Middle frontal gyrus (tissue), 1 donor: ENCODE measurements around the gene SPEG.
"Not testable (repeated sequence)": the region's sequence is repeated elsewhere in the genome, so short reads cannot be mapped to it uniquely, and the experiment has no call there.

Source experiments
- DNase-seq: peaks from one replicate; pipeline ENCODE4 v3.0.0-alpha.2; 2015; ENCODE audit warnings: low spot score; ENCODE audit errors: extremely low spot score

The SPEG gene

DNA sequence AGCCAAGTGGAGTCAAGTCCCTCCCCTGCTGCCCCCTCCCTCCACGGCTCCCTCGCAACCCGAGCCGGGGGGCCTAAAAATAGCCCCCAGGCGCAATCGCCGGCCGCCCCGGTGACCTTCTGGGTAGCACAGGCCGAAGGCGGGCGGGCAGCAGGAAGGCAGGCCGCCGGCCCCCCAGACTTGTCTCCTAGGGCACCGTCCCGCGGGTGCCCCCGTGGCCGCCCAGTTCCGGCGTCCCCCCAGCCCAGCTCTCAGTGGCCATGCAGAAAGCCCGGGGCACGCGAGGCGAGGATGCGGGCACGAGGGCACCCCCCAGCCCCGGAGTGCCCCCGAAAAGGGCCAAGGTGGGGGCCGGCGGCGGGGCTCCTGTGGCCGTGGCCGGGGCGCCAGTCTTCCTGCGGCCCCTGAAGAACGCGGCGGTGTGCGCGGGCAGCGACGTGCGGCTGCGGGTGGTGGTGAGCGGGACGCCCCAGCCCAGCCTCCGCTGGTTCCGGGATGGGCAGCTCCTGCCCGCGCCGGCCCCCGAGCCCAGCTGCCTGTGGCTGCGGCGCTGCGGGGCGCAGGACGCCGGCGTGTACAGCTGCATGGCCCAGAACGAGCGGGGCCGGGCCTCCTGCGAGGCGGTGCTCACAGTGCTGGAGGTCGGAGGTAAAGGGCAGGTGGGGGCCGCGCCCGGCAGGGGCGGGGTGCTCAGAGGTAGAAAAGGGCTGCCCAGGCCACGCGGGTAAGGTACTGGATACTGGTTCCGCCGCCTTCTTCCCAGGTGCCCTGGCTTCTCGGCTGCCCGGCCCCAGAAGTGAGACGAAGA is at the start of gene SPEG:
Gene SPEG (plus strand): TSS at position 126 of the 808 bp plus-strand sequence. CDS start 135 bp downstream, at position 261.
- DNase-seq, result no peak

DNA sequence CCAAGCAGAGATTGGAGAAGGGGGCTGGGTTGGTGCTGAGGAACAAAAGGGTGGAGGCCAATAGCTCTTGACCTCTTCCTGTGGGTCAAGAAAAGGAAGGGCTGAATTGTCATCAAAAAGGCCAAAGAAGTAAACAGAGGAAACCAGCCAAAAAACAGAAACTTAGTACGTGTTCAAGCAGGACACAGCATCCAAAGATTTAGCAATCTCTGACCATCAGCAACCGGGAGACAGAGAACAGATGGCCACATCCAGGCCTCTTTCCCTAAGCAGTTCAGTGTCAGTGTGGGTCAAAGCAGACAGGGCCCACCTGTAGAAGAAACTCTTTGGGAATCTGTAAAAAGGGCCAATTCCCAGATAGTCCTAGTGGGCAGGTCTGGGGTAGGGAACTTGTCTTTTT is 49.8 kb upstream of the SPEG start:
- DNase-seq, result no peak

DNA sequence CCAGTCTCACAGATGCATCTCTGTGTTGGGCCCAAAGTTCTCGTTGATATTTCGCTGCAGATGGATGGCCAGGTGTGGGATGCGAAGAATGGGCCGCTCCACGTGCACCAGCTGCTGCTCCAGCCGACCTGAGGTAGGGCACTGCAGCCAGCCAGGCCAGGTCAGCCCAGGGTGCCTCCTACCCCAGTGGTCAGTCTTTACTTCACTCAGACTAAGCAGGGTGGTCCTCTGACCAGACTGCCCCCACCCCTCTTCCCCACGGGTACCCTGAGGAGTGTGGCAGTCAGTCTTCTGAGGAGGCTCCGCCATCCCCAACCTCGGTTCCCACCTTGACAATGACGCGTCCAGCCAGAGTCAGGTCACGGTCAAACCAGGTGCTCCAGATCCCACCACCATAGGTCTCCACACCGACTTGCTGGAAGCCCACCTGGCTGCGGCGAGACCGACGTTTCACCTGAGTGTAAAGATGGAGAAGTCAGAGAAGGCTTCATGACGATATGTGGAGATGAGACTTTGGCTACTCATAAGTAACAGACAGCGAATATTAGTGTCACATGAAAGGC is 48.6 kb upstream of the SPEG start:
- no peak for DNase-seq

GRCh38 chr2:219386532-219387280 is 47.9 kb upstream of the SPEG start:
- DNase-seq, result no peak

DNA sequence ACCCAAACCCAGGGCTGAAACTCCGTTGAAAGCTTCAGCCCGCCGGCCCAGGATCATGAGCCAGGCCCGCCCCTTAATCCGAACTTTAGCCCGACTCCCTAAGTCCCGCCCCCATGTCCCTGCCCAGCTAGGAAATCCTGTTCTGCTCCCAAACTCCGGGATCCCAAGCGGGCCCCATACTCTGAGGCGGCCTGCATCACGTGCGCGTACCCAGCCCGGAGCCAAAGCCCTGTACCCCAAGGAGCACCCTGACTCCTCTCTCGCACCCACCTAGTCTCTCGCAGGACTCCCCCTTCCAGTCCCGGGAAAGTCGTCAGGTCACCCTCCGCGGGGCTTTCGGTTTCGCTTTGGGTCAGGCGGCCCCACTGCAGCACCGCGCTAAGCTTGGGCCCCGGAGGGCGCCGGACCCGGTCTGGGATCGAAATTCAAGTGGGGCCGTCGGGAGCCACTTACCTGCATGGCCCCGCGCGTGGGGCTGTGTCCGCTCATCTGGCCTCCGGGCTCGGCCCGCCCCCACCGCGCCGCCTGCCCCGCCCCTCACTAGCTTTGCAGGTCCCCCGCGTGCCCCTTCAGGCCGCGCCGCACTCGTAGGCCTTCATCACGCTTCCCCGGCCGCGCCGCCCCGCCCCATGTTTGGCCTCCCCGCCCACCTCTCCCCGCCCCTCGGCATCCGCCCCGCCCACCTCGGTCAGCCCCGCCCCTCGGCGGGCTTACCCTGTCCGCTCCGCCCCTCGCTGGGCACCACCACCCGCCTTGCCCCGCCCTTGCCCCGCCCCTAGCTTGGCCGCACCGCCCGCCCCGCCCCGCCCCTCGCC is 47.1 kb upstream of the SPEG start, which contains the start of gene DNPEP:
Gene DNPEP (minus strand): TSS at position 607 of the 815 bp plus-strand sequence. CDS start 118 bp downstream, at position 489.
- peak; percentile 81 for DNase-seq

DNA sequence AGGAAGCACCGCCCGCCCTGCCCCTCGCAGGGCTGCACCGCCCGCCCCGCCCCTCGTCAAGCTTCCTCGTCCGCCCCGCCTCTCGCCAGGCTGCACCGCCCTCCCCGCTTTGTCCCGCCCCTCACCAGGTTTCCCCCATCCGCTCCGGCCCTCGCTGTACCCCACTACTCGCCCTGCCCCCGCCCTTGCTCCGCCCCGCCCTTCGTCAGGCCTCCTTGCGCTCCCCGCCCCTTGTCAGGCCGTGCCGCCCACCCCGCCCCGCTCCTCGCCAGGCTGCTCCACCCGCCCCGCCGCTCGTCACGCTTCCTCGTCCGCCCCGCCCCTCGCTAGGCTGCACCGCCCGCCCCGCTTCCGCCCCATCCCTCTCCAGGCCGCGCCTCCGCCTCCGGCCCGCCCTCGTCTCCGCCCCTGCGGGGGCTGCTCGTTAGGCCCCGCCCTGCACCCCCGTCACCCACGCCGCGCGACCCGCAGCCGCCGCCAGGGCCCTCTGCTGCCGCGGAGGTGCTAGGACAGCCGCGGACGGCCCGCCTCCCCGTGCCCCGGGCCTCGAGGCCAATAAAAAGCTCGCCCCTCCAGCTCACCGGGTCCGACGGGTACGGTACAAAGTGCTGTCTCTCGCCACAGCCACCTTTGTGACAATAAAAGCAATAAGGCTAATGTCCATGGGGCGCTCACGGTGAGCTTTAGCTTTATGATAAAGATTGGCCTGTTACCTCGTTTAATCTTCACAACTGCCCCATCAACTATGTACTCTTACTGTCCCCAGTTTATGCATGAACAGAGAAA is 46.3 kb upstream of the SPEG start:
- peak; percentile 88 for DNase-seq

- no peak for DNase-seq
Observed at GRCh38 chr2:219388907-219389156, 45.8 kb upstream of the SPEG start.

GRCh38 chr2:219392754-219393153 is 41.9 kb upstream of the SPEG start:
- DNase-seq, result no peak

DNA sequence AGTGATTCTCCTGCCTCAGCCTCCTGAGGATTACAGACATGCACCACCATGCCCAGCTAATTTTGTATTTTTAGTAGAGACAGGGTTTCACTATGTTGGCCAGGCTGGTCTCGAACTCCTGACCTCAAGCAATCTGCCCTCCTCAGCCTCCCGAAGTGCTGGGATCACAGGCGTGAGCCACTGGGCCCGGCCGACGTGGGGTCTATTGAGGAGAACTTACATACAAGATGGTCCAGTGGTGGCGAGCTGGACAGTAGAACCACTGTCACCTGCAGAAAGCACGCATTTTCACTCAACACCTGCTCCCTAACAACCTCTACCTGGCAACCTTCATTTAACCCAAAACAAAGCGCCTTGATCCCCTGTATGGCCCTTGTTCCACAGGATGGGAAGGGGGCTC is 39.6 kb upstream of the SPEG start:
- not testable (repeated sequence) for DNase-seq

GRCh38 chr2:219395609-219396008 is 39.0 kb upstream of the SPEG start:
- DNase-seq, result no peak

GRCh38 chr2:219396863-219397457 is 37.7 kb upstream of the SPEG start:
- no peak for DNase-seq

- no peak for DNase-seq
Observed at GRCh38 chr2:219398721-219399363, 35.8 kb upstream of the SPEG start.

GRCh38 chr2:219399716-219400478 is 34.7 kb upstream of the SPEG start:
- no peak for DNase-seq

GRCh38 chr2:219400562-219400961 is 34.1 kb upstream of the SPEG start:
- no peak for DNase-seq

- no peak for DNase-seq
Observed at GRCh38 chr2:219401606-219402005, 33.0 kb upstream of the SPEG start.

GRCh38 chr2:219402665-219403515 is 31.8 kb upstream of the SPEG start:
- DNase-seq, result peak; percentile 73

GRCh38 chr2:219403861-219404260 is 30.8 kb upstream of the SPEG start:
- no peak for DNase-seq

DNA sequence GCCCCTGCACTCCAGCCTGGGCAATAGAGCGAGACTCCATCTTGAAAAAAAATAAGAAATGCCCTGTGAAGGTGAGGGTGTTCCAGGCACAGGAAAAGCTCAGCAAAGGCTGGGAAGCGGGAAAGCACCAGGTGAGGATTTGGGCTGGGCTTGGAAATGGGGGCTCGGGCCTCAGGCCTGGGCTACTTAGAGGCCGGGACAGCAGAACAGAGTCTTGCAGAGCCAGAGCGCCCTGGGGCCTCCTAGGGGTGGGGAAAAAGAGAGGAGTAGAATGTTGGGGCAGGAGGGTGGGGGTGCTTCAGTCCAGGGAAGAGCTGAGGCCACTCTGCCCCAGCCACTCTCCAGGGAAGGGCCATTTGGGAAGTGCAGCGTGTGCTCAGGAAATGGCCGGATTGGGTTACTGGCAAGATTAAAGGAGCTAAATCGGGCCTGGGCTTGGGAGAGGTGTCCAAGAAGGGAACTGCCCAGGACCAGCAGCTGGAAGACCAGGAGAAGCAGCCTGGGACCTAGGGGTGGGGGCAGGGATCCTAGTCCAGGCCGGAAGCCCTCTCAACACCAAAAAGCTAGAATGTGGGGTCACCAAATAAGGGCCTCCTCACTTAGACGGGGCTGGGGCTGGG is 30.2 kb upstream of the SPEG start:
- DNase-seq, result no peak
